GM23338 (cell line): ENCODE measurements around the gene RBPMS2. TPM values are rescaled to one million over a fixed set of nuclear protein-coding genes. Genes with fewer than 3 reads are reported as not detected.

Experiments
- ATAC-seq: fragments of 200-7000 bp; cut with Tn5 transposase; 3 replicates; pipeline ENCODE4 v1.9.1; 2020
- DNase-seq: peaks from one replicate; pipeline ENCODE4 v3.0.0-alpha.2; 2015; ENCODE audit warnings: low spot score
- H2AFZ ChIP-seq: fragments of 200-600 bp; sonication (generic); 2 replicates; pipeline ENCODE4 v1.8.0; 2016; ENCODE audit warnings: antibody characterized with exemption, mild to moderate bottlenecking, moderate library complexity
- H3F3A ChIP-seq: fragments of 200-600 bp; sonication (generic); replicated peaks from 2 replicates; pipeline ENCODE4 v1.8.0; 2017; ENCODE audit warnings: antibody characterized with exemption, mixed run types, low read depth
- H3K27ac ChIP-seq: fragments of 200-600 bp; sonication (generic); 2 replicates; pipeline ENCODE4 v1.6.1; 2016; ENCODE audit warnings: low read depth
- H3K27me3 ChIP-seq: fragments of 200-600 bp; sonication (generic); 2 replicates; pipeline ENCODE4 v1.8.0; 2016; ENCODE audit warnings: mild to moderate bottlenecking, mixed run types, moderate library complexity; ENCODE audit not compliant: insufficient read depth
- H3K36me3 ChIP-seq: fragments of 200-600 bp; sonication (generic); 2 replicates; pipeline ENCODE4 v1.8.0; 2016; ENCODE audit warnings: mild to moderate bottlenecking; ENCODE audit not compliant: insufficient read depth
- H3K4me1 ChIP-seq: fragments of 200-600 bp; sonication (generic); 2 replicates; pipeline ENCODE4 v1.8.0; 2016; ENCODE audit warnings: mild to moderate bottlenecking, moderate library complexity; ENCODE audit not compliant: insufficient read depth
- H3K4me2 ChIP-seq: fragments of 200-600 bp; sonication (generic); 2 replicates; pipeline ENCODE4 v1.7.1; 2017; ENCODE audit warnings: mixed run types
- H3K4me3 ChIP-seq: fragments of 200-600 bp; sonication (generic); 2 replicates; pipeline ENCODE4 v1.6.1; 2016; ENCODE audit warnings: mixed run types
- H3K79me2 ChIP-seq: fragments of 200-600 bp; sonication (generic); replicated peaks from 2 replicates; pipeline ENCODE4 v1.8.0; 2017; ENCODE audit warnings: mild to moderate bottlenecking; ENCODE audit not compliant: insufficient read depth
- H3K9me2 ChIP-seq: fragments of 200-600 bp; sonication (generic); 2 replicates; pipeline ENCODE4 v1.8.0; 2017; ENCODE audit not compliant: insufficient read depth
- H4K20me1 ChIP-seq: fragments of 200-600 bp; sonication (generic); replicated peaks from 2 replicates; pipeline ENCODE4 v1.8.0; 2017; ENCODE audit warnings: mild to moderate bottlenecking; ENCODE audit not compliant: insufficient read depth
- H3K27ac Mint-ChIP-seq: 2 replicates; pipeline ENCODE4 v1.8.0; 2020; ENCODE audit warnings: inconsistent platforms, mild to moderate bottlenecking, moderate library complexity, mixed read lengths
- H3K27me3 Mint-ChIP-seq: 3 replicates; pipeline ENCODE4 v1.8.0; 2022; ENCODE audit warnings: low read depth, mild to moderate bottlenecking, moderate library complexity, mixed read lengths, inconsistent platforms; ENCODE audit not compliant: insufficient read depth, poor library complexity
- H3K36me3 Mint-ChIP-seq: 3 replicates; pipeline ENCODE4 v1.8.0; 2021; ENCODE audit warnings: low read depth, mild to moderate bottlenecking, inconsistent platforms, moderate library complexity, mixed read lengths
- H3K4me1 Mint-ChIP-seq: 3 replicates; pipeline ENCODE4 v1.8.0; 2020; ENCODE audit warnings: mild to moderate bottlenecking, inconsistent platforms, mixed read lengths
- H3K4me3 Mint-ChIP-seq: 3 replicates; pipeline ENCODE4 v1.8.0; 2021; ENCODE audit warnings: moderate library complexity, mild to moderate bottlenecking, inconsistent platforms, mixed read lengths
- H3K9me3 Mint-ChIP-seq: 3 replicates; pipeline ENCODE4 v1.8.0; 2020; ENCODE audit warnings: moderate library complexity, mild to moderate bottlenecking, inconsistent platforms, mixed read lengths
- CREB1 ChIP-seq: fragments of 250-450 bp; sonication (Bioruptor Pico); IDR thresholded peaks from 2 replicates; pipeline ENCODE4 v1.5.0; 2020; ENCODE audit warnings: low read depth, mild to moderate bottlenecking, moderate library complexity
- ETS1 ChIP-seq: IDR thresholded peaks from 2 replicates; pipeline ENCODE4 v1.6.1; 2016; ENCODE audit warnings: antibody characterized with exemption
- EZH2 ChIP-seq: fragments of 200-600 bp; sonication (generic); IDR thresholded peaks from one replicate; pipeline ENCODE4 v1.8.0; 2017; ENCODE audit warnings: antibody characterized with exemption, mild to moderate bottlenecking, low read depth; ENCODE audit not compliant: unreplicated experiment
- JUNB ChIP-seq: IDR thresholded peaks from one replicate; pipeline ENCODE4 v1.6.1; 2016; ENCODE audit warnings: antibody characterized with exemption; ENCODE audit not compliant: unreplicated experiment
- NANOG ChIP-seq: IDR thresholded peaks from 2 replicates; pipeline ENCODE4 v1.6.1; 2016; ENCODE audit warnings: antibody characterized with exemption, borderline replicate concordance
- POLR2AphosphoS5 ChIP-seq: IDR thresholded peaks from 2 replicates; pipeline ENCODE4 v1.6.1; 2016; ENCODE audit warnings: antibody characterized with exemption, low read depth
- REST ChIP-seq: IDR thresholded peaks from one replicate; pipeline ENCODE4 v1.6.1; 2018; ENCODE audit warnings: antibody characterized with exemption; ENCODE audit not compliant: unreplicated experiment
- STAT1 ChIP-seq: IDR thresholded peaks from one replicate; pipeline ENCODE4 v1.6.1; 2016; ENCODE audit warnings: antibody characterized with exemption; ENCODE audit not compliant: unreplicated experiment
- ZNF114 ChIP-seq: fragments of 250-450 bp; sonication (Bioruptor Pico); IDR thresholded peaks from 2 replicates; pipeline ENCODE4 v1.5.0; 2020; ENCODE audit warnings: mild to moderate bottlenecking, moderate library complexity
- ZNF331 ChIP-seq: fragments of 250-450 bp; sonication (Bioruptor Pico); IDR thresholded peaks from 2 replicates; pipeline ENCODE4 v1.5.0; 2020; ENCODE audit warnings: low read depth, mild to moderate bottlenecking, moderate library complexity
- polyA plus RNA-seq: library from polyadenylated mRNA; unstranded; fragments of >200 nt; fragmentation: Nextera tagmentation; extraction: Ambion mirVana; gene quantifications from 2 replicates; pipeline ENCODE4 v1.2.1, GENCODE V29; 2016
- total RNA-seq: library from RNA; depleted of rRNA; stranded (reverse); fragments of >200 nt; shearing (Covaris generic); gene quantifications from 2 replicates; pipeline ENCODE4 v1.2.3, GENCODE V29; 2014
- TF ChIP-seq, protein P1 (sequence below): fragments of 250-450 bp; sonication (Bioruptor Pico); IDR thresholded peaks from 2 replicates; pipeline ENCODE4 v1.5.0; 2020; ENCODE audit warnings: mild to moderate bottlenecking, moderate library complexity

RBPMS2 gene
- total and polyA plus RNA-seq, 2 experiments from 2014 or later, result 53.3 to 171 TPM

DNA sequence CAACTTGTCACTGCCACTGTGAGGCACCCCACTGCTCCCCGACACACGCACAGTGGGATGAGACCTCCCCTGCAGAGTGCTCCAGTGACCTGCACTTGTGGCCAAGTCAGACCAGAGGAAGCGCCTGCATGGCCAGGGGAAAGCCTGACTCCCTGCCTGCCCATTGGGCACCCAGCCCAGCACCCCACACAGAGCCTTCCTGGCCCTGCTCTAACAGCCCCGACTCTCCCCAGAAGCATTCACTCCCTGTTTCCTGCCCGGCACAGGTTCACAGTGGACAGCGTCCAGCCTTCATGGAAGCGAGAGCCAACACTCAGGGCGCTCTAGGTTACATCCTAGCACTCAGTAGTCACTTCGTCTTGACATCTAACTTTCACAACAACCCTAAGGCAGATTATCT is 27.8 kb downstream of the RBPMS2 start:
- peaks cover 86% of the 10 kb centered on the region for H3K36me3 Mint-ChIP-seq
- H3K4me3 ChIP-seq, result no peak overlapping the region
- H3K27ac Mint-ChIP-seq, result peak overlapping the region; percentile 73; the same call in 1 of the 2 replicates
- no peak overlapping the region for H3K4me3 Mint-ChIP-seq
- DNase-seq, result no peak
- no peak overlapping the region for H3K4me2 ChIP-seq
- no peaks in the 10 kb centered on the region; the same call in 2 of the 3 replicates for H3K9me3 Mint-ChIP-seq
- no peak for TF ChIP-seq STAT1
- no peak for TF ChIP-seq ETS1
- TF ChIP-seq JUNB, result no peak
- no peak for TF ChIP-seq CREB1 (CRISPR knock-in tag)
- no peak for TF ChIP-seq ZNF114 (CRISPR knock-in tag)
- no peak for TF ChIP-seq NANOG
- TF ChIP-seq ZNF331, result no peak
- no peak for TF ChIP-seq EZH2
- TF ChIP-seq, protein P1, sequence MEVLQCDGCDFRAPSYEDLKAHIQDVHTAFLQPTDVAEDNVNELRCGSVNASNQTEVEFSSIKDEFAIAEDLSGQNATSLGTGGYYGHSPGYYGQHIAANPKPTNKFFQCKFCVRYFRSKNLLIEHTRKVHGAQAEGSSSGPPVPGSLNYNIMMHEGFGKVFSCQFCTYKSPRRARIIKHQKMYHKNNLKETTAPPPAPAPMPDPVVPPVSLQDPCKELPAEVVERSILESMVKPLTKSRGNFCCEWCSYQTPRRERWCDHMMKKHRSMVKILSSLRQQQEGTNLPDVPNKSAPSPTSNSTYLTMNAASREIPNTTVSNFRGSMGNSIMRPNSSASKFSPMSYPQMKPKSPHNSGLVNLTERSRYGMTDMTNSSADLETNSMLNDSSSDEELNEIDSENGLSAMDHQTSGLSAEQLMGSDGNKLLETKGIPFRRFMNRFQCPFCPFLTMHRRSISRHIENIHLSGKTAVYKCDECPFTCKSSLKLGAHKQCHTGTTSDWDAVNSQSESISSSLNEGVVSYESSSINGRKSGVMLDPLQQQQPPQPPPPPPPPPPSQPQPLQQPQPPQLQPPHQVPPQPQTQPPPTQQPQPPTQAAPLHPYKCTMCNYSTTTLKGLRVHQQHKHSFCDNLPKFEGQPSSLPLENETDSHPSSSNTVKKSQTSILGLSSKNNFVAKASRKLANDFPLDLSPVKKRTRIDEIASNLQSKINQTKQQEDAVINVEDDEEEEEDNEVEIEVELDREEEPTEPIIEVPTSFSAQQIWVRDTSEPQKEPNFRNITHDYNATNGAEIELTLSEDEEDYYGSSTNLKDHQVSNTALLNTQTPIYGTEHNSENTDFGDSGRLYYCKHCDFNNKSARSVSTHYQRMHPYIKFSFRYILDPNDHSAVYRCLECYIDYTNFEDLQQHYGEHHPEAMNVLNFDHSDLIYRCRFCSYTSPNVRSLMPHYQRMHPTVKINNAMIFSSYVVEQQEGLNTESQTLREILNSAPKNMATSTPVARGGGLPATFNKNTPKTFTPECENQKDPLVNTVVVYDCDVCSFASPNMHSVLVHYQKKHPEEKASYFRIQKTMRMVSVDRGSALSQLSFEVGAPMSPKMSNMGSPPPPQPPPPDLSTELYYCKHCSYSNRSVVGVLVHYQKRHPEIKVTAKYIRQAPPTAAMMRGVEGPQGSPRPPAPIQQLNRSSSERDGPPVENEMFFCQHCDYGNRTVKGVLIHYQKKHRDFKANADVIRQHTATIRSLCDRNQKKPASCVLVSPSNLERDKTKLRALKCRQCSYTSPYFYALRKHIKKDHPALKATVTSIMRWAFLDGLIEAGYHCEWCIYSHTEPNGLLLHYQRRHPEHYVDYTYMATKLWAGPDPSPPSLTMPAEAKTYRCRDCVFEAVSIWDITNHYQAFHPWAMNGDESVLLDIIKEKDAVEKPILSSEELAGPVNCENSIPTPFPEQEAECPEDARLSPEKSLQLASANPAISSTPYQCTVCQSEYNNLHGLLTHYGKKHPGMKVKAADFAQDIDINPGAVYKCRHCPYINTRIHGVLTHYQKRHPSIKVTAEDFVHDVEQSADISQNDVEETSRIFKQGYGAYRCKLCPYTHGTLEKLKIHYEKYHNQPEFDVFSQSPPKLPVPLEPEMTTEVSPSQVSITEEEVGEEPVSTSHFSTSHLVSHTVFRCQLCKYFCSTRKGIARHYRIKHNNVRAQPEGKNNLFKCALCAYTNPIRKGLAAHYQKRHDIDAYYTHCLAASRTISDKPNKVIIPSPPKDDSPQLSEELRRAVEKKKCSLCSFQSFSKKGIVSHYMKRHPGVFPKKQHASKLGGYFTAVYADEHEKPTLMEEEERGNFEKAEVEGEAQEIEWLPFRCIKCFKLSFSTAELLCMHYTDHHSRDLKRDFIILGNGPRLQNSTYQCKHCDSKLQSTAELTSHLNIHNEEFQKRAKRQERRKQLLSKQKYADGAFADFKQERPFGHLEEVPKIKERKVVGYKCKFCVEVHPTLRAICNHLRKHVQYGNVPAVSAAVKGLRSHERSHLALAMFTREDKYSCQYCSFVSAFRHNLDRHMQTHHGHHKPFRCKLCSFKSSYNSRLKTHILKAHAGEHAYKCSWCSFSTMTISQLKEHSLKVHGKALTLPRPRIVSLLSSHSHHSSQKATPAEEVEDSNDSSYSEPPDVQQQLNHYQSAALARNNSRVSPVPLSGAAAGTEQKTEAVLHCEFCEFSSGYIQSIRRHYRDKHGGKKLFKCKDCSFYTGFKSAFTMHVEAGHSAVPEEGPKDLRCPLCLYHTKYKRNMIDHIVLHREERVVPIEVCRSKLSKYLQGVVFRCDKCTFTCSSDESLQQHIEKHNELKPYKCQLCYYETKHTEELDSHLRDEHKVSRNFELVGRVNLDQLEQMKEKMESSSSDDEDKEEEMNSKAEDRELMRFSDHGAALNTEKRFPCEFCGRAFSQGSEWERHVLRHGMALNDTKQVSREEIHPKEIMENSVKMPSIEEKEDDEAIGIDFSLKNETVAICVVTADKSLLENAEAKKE (CRISPR knock-in tag), result no peak
- TF ChIP-seq POLR2AphosphoS5, result no peak
- TF ChIP-seq REST, result no peak
- peaks cover 55% of the 10 kb centered on the region for H4K20me1 ChIP-seq
- H3K27me3 ChIP-seq, result no peaks in the 10 kb centered on the region
- no peaks in the 10 kb centered on the region for H3K9me2 ChIP-seq
- peaks cover 22% of the 10 kb centered on the region for H3K4me1 ChIP-seq
- H3K4me1 Mint-ChIP-seq, result peaks cover 41% of the 10 kb centered on the region
- H3K79me2 ChIP-seq, result peaks cover 100% of the 10 kb centered on the region
- peak overlapping the region; percentile 76; the same call in 1 of the 2 replicates for H3K27ac ChIP-seq
- H3F3A ChIP-seq, result peaks cover 27% of the 10 kb centered on the region
- H3K27me3 Mint-ChIP-seq, result peaks cover 20% of the 10 kb centered on the region
- H2AFZ ChIP-seq, result no peak overlapping the region
- peaks cover 15% of the 10 kb centered on the region; the same call in 1 of the 2 replicates for H3K36me3 ChIP-seq
- ATAC-seq, result no peak
